CD4-positive, alpha-beta T cell treated with Interleukin-4 for 1 hour (primary cell): Measurements from ENCODE around the gene ADAMTS16.

Experiments
- DNase-seq, 2 donors: peaks; one replicate each; pipeline ENCODE4 v3.0.0-alpha.2; 2020 to 2022

ADAMTS16 gene

DNA sequence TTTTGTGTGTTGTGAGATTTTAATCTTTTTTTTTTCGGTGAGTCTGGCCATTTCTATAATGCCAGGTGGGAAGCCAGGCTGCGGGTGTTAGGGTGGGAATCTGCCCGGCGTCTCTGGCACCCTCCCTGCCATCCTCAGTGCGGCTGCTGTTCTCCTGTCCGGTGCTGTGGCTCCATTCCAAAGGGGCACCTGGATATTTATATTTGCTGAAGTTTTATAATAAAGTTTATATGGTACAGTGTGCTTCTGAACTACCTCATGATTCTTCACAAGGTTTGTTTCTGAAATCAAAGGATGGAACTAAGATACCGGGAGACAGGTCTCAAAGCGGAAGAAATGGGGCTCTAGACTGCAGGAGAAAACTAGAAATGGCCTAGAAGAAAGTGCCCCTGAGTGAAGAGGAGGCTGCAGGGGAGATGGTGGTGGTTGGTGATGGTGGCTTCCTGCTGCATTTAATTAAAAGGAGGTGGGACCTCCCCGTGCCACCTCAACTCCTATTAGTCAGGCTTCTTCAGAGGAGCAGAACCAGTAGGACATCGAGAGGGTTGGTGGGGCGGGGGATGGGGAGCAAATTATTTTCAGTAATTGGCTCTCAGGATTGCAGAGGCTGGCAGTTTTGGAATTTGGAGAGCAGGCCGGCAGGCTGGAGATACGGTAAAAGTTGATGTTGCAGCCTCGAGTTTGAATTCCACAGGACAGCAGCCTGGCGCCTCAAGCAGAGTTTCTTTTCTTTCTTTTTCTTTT is 180.1 kb downstream of the ADAMTS16 start:
- no peak for DNase-seq

GRCh38 chr5:5321137-5321536 is 181.0 kb downstream of the ADAMTS16 start:
- DNase-seq, result no peak

- DNase-seq, result no peak
These were observed 183.4 kb downstream of the ADAMTS16 start for GRCh38 chr5:5323551-5323950.

DNA sequence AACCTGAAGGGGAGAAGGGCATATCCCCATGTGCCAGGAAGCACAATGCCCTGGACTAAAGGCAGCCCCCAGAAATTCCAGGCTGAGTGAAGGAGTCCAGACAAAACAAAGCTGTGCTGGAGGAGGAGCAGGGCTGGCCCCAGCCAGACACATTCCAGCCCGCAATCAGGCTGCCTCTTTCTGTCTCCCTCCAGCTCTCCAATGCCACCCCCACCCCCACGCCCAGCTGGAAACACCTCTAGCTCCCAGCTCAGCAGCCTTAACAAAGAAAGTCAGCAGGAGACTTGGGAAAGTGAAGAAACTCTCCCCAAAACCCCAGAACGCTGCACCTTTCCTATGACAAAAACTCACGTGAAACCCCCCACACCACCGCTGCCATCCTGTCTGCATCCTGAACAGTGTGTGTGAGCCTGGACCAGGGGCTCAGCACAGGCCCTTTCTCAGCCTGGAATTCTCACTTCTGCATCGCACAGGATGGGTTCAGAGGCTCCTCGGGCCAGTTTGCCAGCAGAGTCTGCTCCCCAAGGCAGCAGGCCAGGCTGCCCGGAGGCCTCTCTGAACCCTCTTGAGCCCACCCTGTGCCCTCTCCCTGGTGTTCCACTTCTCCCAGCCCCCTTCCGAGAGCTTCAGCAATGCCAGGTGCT is 186.1 kb downstream of the ADAMTS16 start:
- no peak for DNase-seq

- DNase-seq, result no peak
These were observed 187.0 kb downstream of the ADAMTS16 start for GRCh38 chr5:5327126-5327525.

DNA sequence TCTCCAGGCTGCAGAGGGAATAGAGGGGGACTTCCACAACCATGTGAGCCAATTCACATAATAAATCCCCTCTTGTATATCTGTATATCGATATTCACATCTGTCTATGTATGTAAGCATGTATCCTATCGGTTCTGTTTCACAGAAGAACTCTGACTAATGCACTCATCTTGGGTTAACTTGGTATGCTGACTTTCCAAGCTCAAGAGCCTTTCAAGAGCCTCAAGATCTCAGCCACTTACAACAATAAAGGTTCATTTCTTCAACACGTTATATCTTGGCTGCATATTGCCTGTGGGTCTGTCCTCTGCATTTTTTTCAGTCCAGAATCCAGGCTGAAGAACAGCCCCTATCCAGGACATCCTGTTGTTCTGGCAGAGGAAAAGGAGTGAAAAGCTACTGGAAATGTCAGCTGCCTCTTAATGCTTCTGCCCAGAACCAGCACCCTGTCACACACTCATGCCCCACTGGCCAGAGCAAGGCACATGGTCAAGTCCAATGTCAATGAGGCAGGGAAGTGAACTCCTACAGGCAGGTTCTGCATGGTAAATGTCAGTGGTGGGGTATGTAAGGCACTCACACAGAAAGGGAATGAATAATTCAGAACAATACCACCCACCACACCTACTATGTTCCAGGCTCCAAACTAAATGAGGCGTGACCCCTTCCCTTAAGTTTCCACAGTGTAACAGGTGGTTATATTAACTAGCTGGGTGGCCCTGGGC is 190.8 kb downstream of the ADAMTS16 start:
- DNase-seq, result no peak

- no peak for DNase-seq
These were observed 191.7 kb downstream of the ADAMTS16 start for GRCh38 chr5:5331848-5332247.

- no peak for DNase-seq
These were observed 192.2 kb downstream of the ADAMTS16 start for GRCh38 chr5:5332287-5332686.

DNA sequence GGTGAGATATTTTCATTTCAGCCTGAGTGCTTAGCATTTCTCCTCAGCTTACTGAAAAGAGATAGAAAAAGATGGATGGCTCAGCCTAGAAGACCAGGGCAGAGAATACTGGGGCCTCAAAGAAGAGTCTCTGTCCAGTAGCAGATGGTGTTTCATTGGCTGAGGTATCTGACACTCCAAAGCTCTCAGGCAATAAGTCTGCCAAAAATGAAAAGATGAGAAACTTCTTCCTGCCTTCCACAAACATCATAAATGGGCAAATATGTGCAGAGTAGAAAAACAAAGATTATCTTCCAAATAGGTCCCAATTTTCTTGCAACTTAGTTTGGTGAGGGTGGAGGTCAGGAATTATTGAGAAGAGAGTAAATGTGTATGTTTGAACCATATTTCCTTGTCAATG is 195.0 kb downstream of the ADAMTS16 start:
- no peak for DNase-seq

DNA sequence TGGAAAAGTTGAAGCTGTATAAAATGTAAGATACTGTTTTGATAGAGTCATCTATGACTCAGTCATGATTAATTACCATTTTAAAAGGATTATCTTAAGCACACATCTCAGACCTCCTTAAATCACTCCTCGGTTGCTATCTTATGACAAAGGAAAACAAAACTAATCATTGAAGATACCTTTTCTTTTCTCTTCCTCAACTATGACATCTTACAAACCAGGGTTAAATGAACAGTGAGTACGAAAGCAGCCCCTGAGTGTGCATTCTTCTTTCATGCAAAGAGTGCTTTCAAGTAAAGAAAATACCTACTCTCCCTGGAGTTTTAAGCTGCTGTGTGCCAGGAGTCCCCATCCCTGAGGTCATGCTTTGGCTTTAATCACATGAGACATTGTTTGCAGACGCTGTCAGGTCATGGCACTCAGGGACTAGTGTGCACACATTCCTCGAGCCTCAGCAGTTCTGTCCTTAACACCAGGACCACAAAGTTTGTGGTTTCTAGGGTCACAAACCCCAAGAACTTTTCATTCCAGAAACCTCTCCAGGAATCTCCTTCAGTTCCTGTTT is 195.7 kb downstream of the ADAMTS16 start:
- DNase-seq, result no peak

DNA sequence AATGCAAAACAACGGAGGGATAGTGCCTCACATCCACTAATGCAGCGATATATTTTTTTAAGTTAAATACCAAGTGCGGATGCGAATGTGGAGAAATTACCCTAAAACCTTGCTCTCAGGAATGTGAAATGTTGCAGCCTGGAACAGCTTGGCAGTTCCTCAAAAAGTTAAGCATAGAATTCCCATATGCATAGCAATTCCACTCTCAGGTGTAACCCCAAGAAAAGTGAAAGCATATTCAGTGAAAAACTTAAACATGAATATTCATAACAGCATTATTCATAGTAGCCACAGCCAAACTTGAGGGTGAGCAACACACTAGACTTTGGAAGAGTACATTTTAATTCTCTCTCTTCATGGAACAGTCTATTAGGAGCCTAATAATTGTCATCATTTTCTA is 199.1 kb downstream of the ADAMTS16 start:
- DNase-seq, result no peak

DNA sequence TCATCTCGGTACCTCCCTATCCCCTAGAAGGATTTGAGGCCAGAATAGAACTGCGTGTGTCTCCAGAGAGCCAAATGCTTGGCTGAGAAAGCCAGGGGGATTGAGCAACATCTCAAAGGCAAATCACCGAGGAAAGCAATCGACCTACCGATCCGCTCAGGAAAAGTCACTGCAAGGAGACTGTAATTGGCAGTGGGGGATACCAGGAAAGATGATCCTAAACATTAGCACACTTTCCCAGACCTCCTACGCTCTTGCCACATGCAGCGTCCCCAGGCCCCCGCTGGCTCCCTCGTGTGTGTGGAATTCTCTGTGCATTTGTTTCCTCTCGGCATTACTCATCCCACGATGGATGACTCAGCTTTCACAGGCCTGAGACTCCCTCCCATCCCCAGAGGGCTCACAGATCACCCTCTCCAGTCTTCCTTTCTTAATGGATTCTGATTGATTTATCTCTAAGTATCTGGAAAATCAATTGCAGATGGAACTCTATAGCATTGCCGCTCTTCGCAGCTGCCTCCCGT is 200.1 kb downstream of the ADAMTS16 start:
- DNase-seq, result no peak

DNA sequence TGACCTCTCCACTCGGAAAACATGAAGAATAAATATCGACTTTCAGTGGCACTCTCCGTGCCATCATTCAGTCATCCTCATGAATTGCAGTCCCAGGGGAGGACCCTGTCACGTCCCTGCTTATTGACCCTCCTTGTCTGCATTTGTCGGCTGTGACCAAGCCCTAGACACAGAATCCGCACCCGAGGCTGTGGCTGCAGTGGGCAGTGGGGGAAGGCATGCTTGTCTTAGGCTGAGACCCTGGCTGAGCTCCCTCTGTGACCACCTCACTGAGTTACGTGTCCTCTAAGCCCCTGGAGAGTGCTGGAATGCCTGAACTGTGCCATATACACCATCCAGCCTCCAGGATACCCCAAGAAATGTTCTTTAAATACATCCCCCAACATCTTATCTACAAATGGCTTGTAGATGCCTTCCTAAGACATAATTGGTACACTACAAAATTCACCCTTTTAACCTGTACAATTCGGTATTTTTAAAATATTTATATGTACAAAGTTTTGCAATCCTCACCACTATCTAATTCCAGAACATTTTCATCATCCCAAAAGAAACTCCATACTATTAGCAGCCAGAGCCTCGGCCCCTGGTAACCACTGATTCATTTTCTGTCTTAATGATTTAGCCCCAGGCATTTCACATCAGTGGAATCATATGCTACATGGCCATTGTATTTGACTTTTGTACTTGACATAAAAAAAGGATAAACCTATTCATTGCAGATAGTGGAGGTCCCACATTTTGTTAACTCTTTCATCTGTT is 201.6 kb downstream of the ADAMTS16 start:
- no peak for DNase-seq

- no peak for DNase-seq
These were observed 202.7 kb downstream of the ADAMTS16 start for GRCh38 chr5:5342784-5343183.

- DNase-seq, result no peak
These were observed 203.4 kb downstream of the ADAMTS16 start for GRCh38 chr5:5343568-5343967.

- DNase-seq, result no peak
These were observed 204.0 kb downstream of the ADAMTS16 start for GRCh38 chr5:5344051-5344571.

DNA sequence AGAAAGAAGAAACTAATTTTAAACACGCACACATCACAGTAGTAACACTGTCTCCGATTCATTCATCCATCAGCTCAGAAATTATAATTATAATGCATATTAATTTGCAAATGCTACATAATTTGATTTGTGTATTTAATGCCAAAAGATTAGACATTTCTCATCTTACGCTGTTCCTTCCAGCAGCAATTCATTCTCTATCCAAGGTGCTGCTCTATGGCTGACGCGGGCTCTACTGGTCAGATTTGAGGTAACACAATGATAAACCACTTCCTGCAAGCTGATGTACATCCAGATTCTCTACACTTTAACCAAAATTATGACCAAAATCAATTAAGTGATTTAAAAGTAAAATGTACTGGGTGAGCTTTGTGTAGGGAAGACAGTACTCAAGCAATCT is 204.5 kb downstream of the ADAMTS16 start:
- DNase-seq, result no peak

GRCh38 chr5:5347442-5347841 is 207.3 kb downstream of the ADAMTS16 start:
- DNase-seq, result no peak

GRCh38 chr5:5348135-5348534 is 208.0 kb downstream of the ADAMTS16 start:
- DNase-seq, result no peak

DNA sequence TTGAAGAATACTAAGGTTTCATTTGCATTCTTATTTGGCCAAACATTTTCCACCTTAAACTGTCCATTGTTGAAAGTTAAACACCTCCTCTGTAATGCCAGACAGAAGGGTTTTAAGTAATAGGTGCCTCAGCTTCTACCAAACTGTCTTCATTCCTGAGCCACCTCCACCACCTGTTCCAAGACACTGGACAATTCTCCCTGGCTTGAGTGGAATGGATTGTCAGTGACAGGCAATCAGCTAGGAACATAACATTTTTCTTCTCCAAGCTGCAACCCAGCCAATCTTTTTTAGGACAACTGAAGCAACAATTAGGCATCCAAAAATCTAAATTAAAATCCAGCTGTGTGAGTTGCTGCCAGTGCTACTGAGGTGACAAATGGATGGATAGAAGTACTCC is 208.4 kb downstream of the ADAMTS16 start:
- DNase-seq, result no peak

DNA sequence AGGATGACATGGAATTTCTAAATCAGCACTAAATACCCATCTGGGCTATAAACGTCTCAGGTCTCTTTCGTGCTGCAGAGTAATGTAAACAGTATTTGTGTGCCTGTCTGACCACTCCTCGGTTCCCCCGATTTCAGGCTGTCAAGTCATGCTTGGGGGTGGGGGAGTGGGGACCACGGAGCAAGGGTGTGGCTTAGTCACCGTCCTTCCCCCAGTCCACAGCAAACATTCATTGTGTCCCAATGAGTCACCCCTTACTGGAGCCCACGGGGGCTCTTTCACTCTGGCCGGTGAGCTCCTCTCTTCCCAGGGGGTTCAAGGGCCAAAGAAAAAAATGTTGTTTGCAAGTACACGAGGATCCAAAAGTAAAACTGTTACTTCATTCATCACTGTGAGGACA is 210.0 kb downstream of the ADAMTS16 start:
- no peak for DNase-seq

- no peak for DNase-seq
These were observed 211.3 kb downstream of the ADAMTS16 start for GRCh38 chr5:5351288-5351979.
